PC-9 (cell line): ENCODE data around the gene AIMP1. TPM values are rescaled to one million over a fixed set of nuclear protein-coding genes. Genes with fewer than 3 reads are reported as not detected.

Source experiments
- BruUV-seq: library from RNA; stranded (reverse); fragments of 400-500 nt; replicated peaks from 2 replicates; lab custom pipeline; 2021; lab: Mats Ljungman, UMichigan
- CTCF ChIA-PET: fragments of 300-600 bp; sonication (Branson Sonifier 250); formaldehyde crosslinking; loops from one replicate; lab custom pipeline; 2022; ENCODE audit warnings: antibody characterized with exemption; lab: Charles Lee
- POLR2A ChIA-PET: fragments of 300-600 bp; sonication (Branson Sonifier 250); formaldehyde crosslinking; loops from one replicate; lab custom pipeline; 2022; ENCODE audit warnings: antibody characterized with exemption; ENCODE audit not compliant: unreplicated experiment; lab: Charles Lee
- DNase-seq, 2 experiments: peaks; one replicate each; pipeline versions ENCODE4 v3.0.0 to v3.0.0-alpha.2; 2015 to 2022; ENCODE audit warnings: mixed read lengths in 1 of 2
- H2AFZ ChIP-seq: fragments of 200-600 bp; sonication (generic); 2 replicates; pipeline ENCODE4 v1.8.1; 2017; ENCODE audit warnings: antibody characterized with exemption
- H3F3A ChIP-seq: fragments of 200-600 bp; sonication (generic); 2 replicates; pipeline ENCODE4 v1.8.1; 2017; ENCODE audit warnings: antibody characterized with exemption, mild to moderate bottlenecking, low read depth; ENCODE audit not compliant: insufficient read depth
- H3K27ac ChIP-seq: fragments of 200-600 bp; sonication (generic); 2 replicates; pipeline ENCODE4 v1.6.1; 2016; ENCODE audit warnings: mixed run types
- H3K27me3 ChIP-seq: fragments of 200-600 bp; sonication (generic); 2 replicates; pipeline ENCODE4 v1.6.1; 2016; ENCODE audit warnings: low read depth, mixed run types; ENCODE audit not compliant: insufficient read depth
- H3K36me3 ChIP-seq: fragments of 200-600 bp; sonication (generic); 2 replicates; pipeline ENCODE4 v1.6.1; 2016; ENCODE audit warnings: low read depth, mixed run types
- H3K4me1 ChIP-seq: fragments of 200-600 bp; sonication (generic); replicated peaks from 2 replicates; pipeline ENCODE4 v1.6.1; 2016; ENCODE audit warnings: mixed run types; ENCODE audit not compliant: insufficient read depth
- H3K4me2 ChIP-seq: fragments of 200-600 bp; sonication (generic); 2 replicates; pipeline ENCODE4 v1.6.1; 2017; ENCODE audit warnings: mixed run types
- H3K4me3 ChIP-seq: fragments of 200-600 bp; sonication (generic); 2 replicates; pipeline ENCODE4 v1.6.1; 2016; ENCODE audit warnings: mixed run types
- H3K79me2 ChIP-seq: fragments of 200-600 bp; sonication (generic); 2 replicates; pipeline ENCODE4 v1.6.1; 2017; ENCODE audit warnings: low read depth, mixed run types
- H3K9me2 ChIP-seq: fragments of 200-600 bp; sonication (generic); 2 replicates; pipeline ENCODE4 v1.8.1; 2017; ENCODE audit warnings: mild to moderate bottlenecking; ENCODE audit not compliant: insufficient read depth
- H3K9me3 ChIP-seq: fragments of 200-600 bp; sonication (generic); 2 replicates; pipeline ENCODE4 v1.8.1; 2016; ENCODE audit warnings: low read depth; ENCODE audit not compliant: insufficient read depth
- H4K20me1 ChIP-seq: fragments of 200-600 bp; sonication (generic); 2 replicates; pipeline ENCODE4 v1.8.1; 2017; ENCODE audit not compliant: insufficient read depth
- CTCF ChIP-seq: fragments of 200-600 bp; sonication (generic); conservative IDR thresholded peaks from 2 replicates; pipeline ENCODE4 v1.6.1; 2017; ENCODE audit warnings: mixed run types, antibody characterized with exemption, mild to moderate bottlenecking, moderate library complexity
- EZH2 ChIP-seq: fragments of 200-600 bp; sonication (generic); IDR thresholded peaks from 2 replicates; pipeline ENCODE4 v1.8.0; 2017; ENCODE audit warnings: antibody characterized with exemption, low read depth
- intact Hi-C: fragments of 100-400 bp; cut with micrococcal nuclease; formaldehyde crosslinking; loops from one replicate; pipeline ENCODE4 v1.10.0; 2022; ENCODE audit not compliant: unreplicated experiment
- total RNA-seq: library from RNA; stranded (reverse); gene quantifications from 2 replicates; pipeline ENCODE4 v1.2.3, GENCODE V29; 2021

AIMP1 gene
- total RNA-seq, 1 experiment from 2014 or later: 47.0 TPM

GRCh38 chr4:106302062-106302438 is 14.3 kb upstream of the AIMP1 start:
- intact Hi-C loops: no loop called here
- TF ChIP-seq CTCF: no peak
- TF ChIP-seq EZH2: no peak
- H2AFZ ChIP-seq: no peak overlapping the region
- no peaks in the 10 kb centered on the region for H3K27me3 ChIP-seq
- ChIA-PET CTCF (no interaction called here), POLR2A (no interaction called here)
- no peak overlapping the region for H3K27ac ChIP-seq
- DNase-seq: no peak
- no TSS peak for BruUV-seq
- no peak overlapping the region for H3K4me2 ChIP-seq
- no peaks in the 10 kb centered on the region for H3K36me3 ChIP-seq
- H3F3A ChIP-seq: no peaks in the 10 kb centered on the region
- H3K9me3 ChIP-seq: no peaks in the 10 kb centered on the region
- H4K20me1 ChIP-seq: no peaks in the 10 kb centered on the region
- H3K4me3 ChIP-seq: no peak overlapping the region
- H3K4me1 ChIP-seq: no peaks in the 10 kb centered on the region
- no peaks in the 10 kb centered on the region for H3K9me2 ChIP-seq
- H3K79me2 ChIP-seq: no peaks in the 10 kb centered on the region

- Histone ChIP-seq H3K4me2 (no peak overlapping the region), H3K9me3 (no peaks in the 10 kb centered on the region), H3K4me3 (no peak overlapping the region), H3K79me2 (no peaks in the 10 kb centered on the region), H3K36me3 (no peaks in the 10 kb centered on the region), H3K27me3 (no peaks in the 10 kb centered on the region), H3K27ac (no peak overlapping the region), H3K4me1 (no peaks in the 10 kb centered on the region), H3K9me2 (no peaks in the 10 kb centered on the region; the same call in 1 of the 2 replicates), H2AFZ (no peak overlapping the region), H4K20me1 (no peaks in the 10 kb centered on the region), H3F3A (no peaks in the 10 kb centered on the region)
- TF ChIP-seq EZH2: no peak
- no peak for TF ChIP-seq CTCF
- DNase-seq: no peak
- ChIA-PET POLR2A (no interaction called here), CTCF (no interaction called here)
- intact Hi-C loops: no loop called here
- BruUV-seq: no TSS peak
Observed at GRCh38 chr4:106303548-106304281, 12.6 kb upstream of the AIMP1 start.

GRCh38 chr4:106304632-106305031 is 11.7 kb upstream of the AIMP1 start:
- ChIA-PET CTCF (no interaction called here), POLR2A (no interaction called here)
- Histone ChIP-seq H3K4me3 (no peak overlapping the region), H3K36me3 (no peaks in the 10 kb centered on the region), H3K4me1 (no peaks in the 10 kb centered on the region), H3K79me2 (no peaks in the 10 kb centered on the region), H2AFZ (no peak overlapping the region), H3K27ac (no peak overlapping the region), H3K9me2 (no peaks in the 10 kb centered on the region; the same call in 1 of the 2 replicates), H3K4me2 (no peak overlapping the region), H3K9me3 (no peaks in the 10 kb centered on the region), H3F3A (no peaks in the 10 kb centered on the region), H3K27me3 (no peaks in the 10 kb centered on the region), H4K20me1 (no peaks in the 10 kb centered on the region)
- intact Hi-C loops: no loop called here
- BruUV-seq: no TSS peak
- DNase-seq: no peak
- no peak for TF ChIP-seq CTCF
- no peak for TF ChIP-seq EZH2
